Esophagus muscularis mucosa (tissue), 4 donors: Measurements from ENCODE around the gene FAM9A. TPM values are rescaled to one million over a fixed set of nuclear protein-coding genes. Genes with fewer than 3 reads are reported as not detected.

Experiments
- DNase-seq: peaks from one replicate; pipeline ENCODE4 v3.0.0-alpha.2; 2017; ENCODE audit errors: extremely low spot score
- H3K27ac ChIP-seq, 4 donors: fragments of 200-600 bp; sonication (generic); replicated peaks in 1 of 4; 1 replicate in 3 of 4; 2 replicates in 1 of 4; pipeline ENCODE4 v1.5.1; 2016 to 2019; ENCODE audit warnings: mild to moderate bottlenecking in 1 of 4
- H3K27me3 ChIP-seq, 4 donors: fragments of 200-600 bp; sonication (generic); one replicate each; pipeline versions ENCODE4 v1.5.1 to v1.6.0; 2016 to 2019
- H3K36me3 ChIP-seq, 4 donors: fragments of 200-600 bp; sonication (generic); one replicate each; pipeline ENCODE4 v1.5.1; 2016 to 2019
- H3K4me1 ChIP-seq, 4 donors: fragments of 200-600 bp; sonication (generic); one replicate each; pipeline ENCODE4 v1.5.1; 2016 to 2019
- H3K4me3 ChIP-seq, 4 donors: fragments of 200-600 bp; sonication (generic); 1 replicate in 2 of 4; 2 replicates in 2 of 4; pipeline ENCODE4 v1.5.1; 2016 to 2019; ENCODE audit warnings: mild to moderate bottlenecking in 4 of 4, moderate library complexity in 1 of 4
- H3K9me3 ChIP-seq, 4 donors: fragments of 200-600 bp; sonication (generic); 1 replicate in 3 of 4; 2 replicates in 1 of 4; pipeline ENCODE4 v1.5.1; 2016 to 2019
- CTCF ChIP-seq, 3 experiments: fragments of 200-600 bp in 2 of 3; fragments of 450-650 bp in 1 of 3; sonication (generic) in 2 of 3; IDR thresholded peaks; one replicate each; pipeline ENCODE4 v1.5.1; 2017 to 2019; ENCODE audit warnings: antibody characterized with exemption in 3 of 3, mild to moderate bottlenecking in 2 of 3, moderate library complexity in 1 of 3
- EP300 ChIP-seq: sonication (generic); formaldehyde crosslinking; IDR thresholded peaks from one replicate; pipeline ENCODE4 v1.6.1; 2017; ENCODE audit warnings: antibody characterized with exemption
- POLR2A ChIP-seq: fragments of 450-650 bp; IDR thresholded peaks from one replicate; pipeline ENCODE4 v1.6.1; 2017; ENCODE audit warnings: antibody characterized with exemption, moderate library complexity, mild to moderate bottlenecking, low read depth
- POLR2AphosphoS5 ChIP-seq, 2 donors: sonication (generic); formaldehyde crosslinking; IDR thresholded peaks; one replicate each; pipeline ENCODE4 v1.6.1; 2017; ENCODE audit warnings: antibody characterized with exemption in 2 of 2
- WGBS: methylation state at CpG from one replicate; pipeline ENCODE4 v1.1.5; 2018; 5-methylcytosine and 5-hydroxymethylcytosine counted together
- intact Hi-C: fragments of 100-400 bp; cut with DNase I; formaldehyde crosslinking; loops from one replicate; pipeline ENCODE4 v1.15.1; 2023
- total RNA-seq, 4 donors: library from RNA; depleted of rRNA; stranded (reverse); fragments of >200 nt; gene quantifications; one replicate each; pipeline versions ENCODE4 v1.1.0 to v1.2.1, GENCODE V29; 2016

The FAM9A gene
- not detected for total RNA-seq

GRCh38 chrX:8801041-8801599, at the start of gene FAM9A:
Gene FAM9A, minus strand, starts transcription at chrX:8801383. Its CDS starts 1,212 bp downstream, at chrX:8800171.
- no peaks in the 10 kb centered on the region for H3K27me3 ChIP-seq
- intact Hi-C loops = no loop called here
- H3K9me3 ChIP-seq = no peaks in the 10 kb centered on the region
- H3K4me1 ChIP-seq = no peaks in the 10 kb centered on the region
- H3K36me3 ChIP-seq = no peaks in the 10 kb centered on the region
- no peak for TF ChIP-seq CTCF (IDR thresholded peaks at IDR 0.05)
- TF ChIP-seq POLR2A = no peak
- TF ChIP-seq POLR2AphosphoS5 (IDR thresholded peaks at IDR 0.05) = no peak
- TF ChIP-seq EP300 = no peak
- 92% methylated on average over 24 of the region's 32 CpGs for WGBS
- H3K4me3 ChIP-seq = no peak within 1 kb of the TSS
- H3K27ac ChIP-seq = no peak within 1 kb of the TSS
- DNase-seq = no peak

- Histone ChIP-seq H3K27ac (no peak overlapping the region), H3K4me1 (peaks cover 0 to 8% (median 3%) of the 10 kb centered on the region in 4 donors), H3K36me3 (no peaks in the 10 kb centered on the region), H3K27me3 (no peaks in the 10 kb centered on the region), H3K9me3 (no peaks in the 10 kb centered on the region), H3K4me3 (no peak overlapping the region)
- intact Hi-C loops = no loop called here
- TF ChIP-seq CTCF (IDR thresholded peaks at IDR 0.05) (no peak), POLR2AphosphoS5 (IDR thresholded peaks at IDR 0.05) (no peak), EP300 (no peak)
- no peak for DNase-seq
- WGBS = 83% methylated on average over 6 of the region's 6 CpGs
These were observed 49.3 kb upstream of the FAM9A start for GRCh38 chrX:8850478-8850877.

- intact Hi-C loops = no loop called here
- no peak overlapping the region for H3K4me3 ChIP-seq
- 63% methylated on average over 2 of the region's 2 CpGs for WGBS
These were observed 48.8 kb upstream of the FAM9A start for GRCh38 chrX:8849945-8850344.

GRCh38 chrX:8849458-8849857, 48.3 kb upstream of the FAM9A start:
- no peak for TF ChIP-seq POLR2AphosphoS5 (IDR thresholded peaks at IDR 0.05)
- no peak for TF ChIP-seq EP300
- 61% methylated on average over 2 of the region's 2 CpGs for WGBS
- DNase-seq = no peak
- H3K4me3 ChIP-seq = no peak overlapping the region
- no peaks in the 10 kb centered on the region for H3K9me3 ChIP-seq
- peaks cover 0 to 8% (median 3%) of the 10 kb centered on the region in 4 donors for H3K4me1 ChIP-seq
- H3K27me3 ChIP-seq = no peaks in the 10 kb centered on the region
- intact Hi-C loops = no loop called here
- no peaks in the 10 kb centered on the region for H3K36me3 ChIP-seq
- no peak overlapping the region for H3K27ac ChIP-seq

More at GRCh38 chrX:8849945-8850344, 48.8 kb upstream of the FAM9A start:
- H3K9me3 ChIP-seq = no peaks in the 10 kb centered on the region
- peaks cover 0 to 8% (median 3%) of the 10 kb centered on the region in 4 donors for H3K4me1 ChIP-seq
- H3K27ac ChIP-seq = no peak overlapping the region
- DNase-seq = no peak
- H3K27me3 ChIP-seq = no peaks in the 10 kb centered on the region
- TF ChIP-seq EP300 (no peak), POLR2A (no peak), POLR2AphosphoS5 (IDR thresholded peaks at IDR 0.05) (no peak), CTCF (IDR thresholded peaks at IDR 0.05) (no peak)
- no peaks in the 10 kb centered on the region for H3K36me3 ChIP-seq

GRCh38 chrX:8848911-8849310, 47.7 kb upstream of the FAM9A start:
- intact Hi-C loops = no loop called here
- H3K4me3 ChIP-seq = no peak overlapping the region
- no peak for DNase-seq
- 60% methylated on average over 3 of the region's 3 CpGs for WGBS
- peaks cover 0 to 8% (median 3%) of the 10 kb centered on the region in 4 donors for H3K4me1 ChIP-seq
- H3K36me3 ChIP-seq = no peaks in the 10 kb centered on the region
- H3K27ac ChIP-seq = no peak overlapping the region
- H3K9me3 ChIP-seq = no peaks in the 10 kb centered on the region
- TF ChIP-seq EP300 (no peak), POLR2AphosphoS5 (IDR thresholded peaks at IDR 0.05) (no peak), CTCF (IDR thresholded peaks at IDR 0.05) (no peak), POLR2A (no peak)
- H3K27me3 ChIP-seq = no peaks in the 10 kb centered on the region
